Peyer's patch (tissue), 4 donors: ENCODE data around the gene GUCY2F.

Experiments used
- POLR2A ChIP-seq, 2 donors: fragments of 450-650 bp; IDR thresholded peaks; one replicate each; pipeline ENCODE4 v1.5.1; 2017; ENCODE audit warnings: antibody characterized with exemption in 2 of 2, mild to moderate bottlenecking in 2 of 2, moderate library complexity in 2 of 2
- TF ChIP-seq, protein P1 (sequence below), 6 experiments: fragments of 450-650 bp in 4 of 6; fragments of 200-600 bp in 2 of 6; sonication (generic) in 1 of 6; IDR thresholded peaks; one replicate each; pipeline ENCODE4 v1.5.1; 2017 to 2019; ENCODE audit warnings: antibody characterized with exemption in 6 of 6, mild to moderate bottlenecking in 3 of 6, moderate library complexity in 1 of 6

DNA sequence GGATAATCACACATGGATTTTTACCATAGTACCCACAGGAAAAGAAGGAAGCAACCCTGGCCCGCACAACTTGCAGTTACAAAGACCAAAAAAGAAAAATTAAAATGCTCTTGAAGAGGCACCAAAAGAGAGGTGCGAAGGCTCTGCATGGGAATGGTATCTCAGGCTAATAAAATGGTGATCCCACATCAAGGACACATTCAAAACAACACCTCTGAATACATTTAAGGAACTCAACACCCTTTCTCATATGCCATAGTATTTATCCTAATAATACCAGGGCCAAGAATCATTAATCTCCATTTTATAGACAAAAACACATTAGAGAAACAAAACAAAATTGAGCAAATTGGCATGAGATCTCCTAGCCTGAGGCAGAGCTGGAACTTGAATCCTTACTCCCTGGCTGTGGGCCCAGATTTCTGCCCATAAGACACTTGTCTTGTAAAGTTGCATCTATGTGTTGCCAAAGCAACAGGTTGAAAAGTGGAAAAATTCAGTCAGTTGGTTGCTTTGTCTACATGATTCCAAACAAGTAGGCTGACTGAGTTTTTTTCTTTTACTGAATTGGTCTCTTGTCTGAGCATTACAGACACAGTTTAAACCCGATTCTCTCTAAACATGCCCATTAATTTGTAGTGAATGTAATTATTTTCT lies 33.5 kb downstream of the GUCY2F start:
- TF ChIP-seq, protein P1, sequence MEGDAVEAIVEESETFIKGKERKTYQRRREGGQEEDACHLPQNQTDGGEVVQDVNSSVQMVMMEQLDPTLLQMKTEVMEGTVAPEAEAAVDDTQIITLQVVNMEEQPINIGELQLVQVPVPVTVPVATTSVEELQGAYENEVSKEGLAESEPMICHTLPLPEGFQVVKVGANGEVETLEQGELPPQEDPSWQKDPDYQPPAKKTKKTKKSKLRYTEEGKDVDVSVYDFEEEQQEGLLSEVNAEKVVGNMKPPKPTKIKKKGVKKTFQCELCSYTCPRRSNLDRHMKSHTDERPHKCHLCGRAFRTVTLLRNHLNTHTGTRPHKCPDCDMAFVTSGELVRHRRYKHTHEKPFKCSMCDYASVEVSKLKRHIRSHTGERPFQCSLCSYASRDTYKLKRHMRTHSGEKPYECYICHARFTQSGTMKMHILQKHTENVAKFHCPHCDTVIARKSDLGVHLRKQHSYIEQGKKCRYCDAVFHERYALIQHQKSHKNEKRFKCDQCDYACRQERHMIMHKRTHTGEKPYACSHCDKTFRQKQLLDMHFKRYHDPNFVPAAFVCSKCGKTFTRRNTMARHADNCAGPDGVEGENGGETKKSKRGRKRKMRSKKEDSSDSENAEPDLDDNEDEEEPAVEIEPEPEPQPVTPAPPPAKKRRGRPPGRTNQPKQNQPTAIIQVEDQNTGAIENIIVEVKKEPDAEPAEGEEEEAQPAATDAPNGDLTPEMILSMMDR (IDR thresholded peaks at IDR 0.05) = no peak
- no peak for TF ChIP-seq POLR2A (IDR thresholded peaks at IDR 0.05)
